ENCODE data around the gene UBE2H. TPM values are rescaled to one million over a fixed set of nuclear protein-coding genes. Genes with fewer than 3 reads are reported as not detected.

The UBE2H gene
- total RNA-seq: 93.6 and 149 TPM in 2 replicates

GRCh38 chr7:129952653-129953560 is at the start of gene UBE2H:
UBE2H (minus strand) TSS chr7:129952960; CDS start chr7:129952555, 405 bp downstream.

Other genes with a start within 250 kb of the UBE2H start
- gene ZC3HC1, start 98.4 kb upstream of the UBE2H start, total RNA-seq: 6.8 and 9.7 TPM in 2 replicates
- gene KLHDC10, start 117.6 kb upstream of the UBE2H start, total RNA-seq: 32.8 and 42.0 TPM in 2 replicates

Measured in nasal cavity respiratory epithelium epithelial cell of viscerocranial mucosa (primary cell).